HEK293T (cell line): ENCODE results near the gene ADGRB3.

Experiments
- BHLHE40 ChIP-seq: fragments of 450-650 bp; IDR thresholded peaks from 2 replicates; pipeline ENCODE4 v1.6.1; 2016; ENCODE audit warnings: mild to moderate bottlenecking, moderate library complexity, borderline replicate concordance
- FOXA1 ChIP-seq: fragments of 450-650 bp; IDR thresholded peaks from 2 replicates; pipeline ENCODE4 v1.6.1; 2016; ENCODE audit warnings: mild to moderate bottlenecking
- FOXM1 ChIP-seq: fragments of 450-650 bp; IDR thresholded peaks from 2 replicates; pipeline ENCODE4 v1.6.1; 2017; ENCODE audit warnings: mild to moderate bottlenecking, borderline replicate concordance
- HDGF ChIP-seq: fragments of 450-650 bp; IDR thresholded peaks from 2 replicates; pipeline ENCODE4 v1.6.1; 2017; ENCODE audit warnings: antibody characterized with exemption, borderline replicate concordance
- LEF1 ChIP-seq: fragments of 450-650 bp; IDR thresholded peaks from 2 replicates; pipeline ENCODE4 v1.6.1; 2017; ENCODE audit warnings: mild to moderate bottlenecking, borderline replicate concordance
- SP1 ChIP-seq: fragments of 450-650 bp; IDR thresholded peaks from 2 replicates; pipeline ENCODE4 v1.6.1; 2017
- SUZ12 ChIP-seq: fragments of 450-650 bp; IDR thresholded peaks from 2 replicates; pipeline ENCODE4 v1.6.1; 2016; ENCODE audit warnings: mild to moderate bottlenecking
- ZNF384 ChIP-seq: fragments of 450-650 bp; IDR thresholded peaks from 2 replicates; pipeline ENCODE4 v1.6.1; 2016

DNA sequence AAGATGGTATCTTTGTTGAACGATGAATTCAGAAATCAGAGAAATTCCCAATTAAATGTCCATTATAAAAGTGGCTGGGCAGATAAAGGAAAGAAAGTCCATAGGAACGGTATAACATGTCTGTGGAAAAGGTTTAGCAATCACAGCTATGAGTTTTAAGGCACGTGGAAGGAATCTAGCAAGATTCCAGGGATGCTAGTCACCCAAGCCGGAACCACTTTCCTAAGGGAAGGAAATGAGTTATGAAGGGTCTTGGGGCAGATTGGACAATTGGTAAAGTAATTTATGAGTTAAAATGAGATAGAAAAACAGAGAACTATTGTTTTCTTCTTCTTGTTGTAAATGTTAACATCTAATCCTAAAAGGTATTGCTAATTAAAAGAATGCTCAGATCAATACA lies 384.8 kb downstream of the ADGRB3 start:
- TF ChIP-seq FOXM1 (no peak), HDGF (no peak), SP1 (no peak), SUZ12 (no peak), FOXA1 (no peak), LEF1 (no peak), BHLHE40 (no peak), ZNF384 (no peak)
